Measurements from ENCODE around the gene CELF5. TPM values are rescaled to one million over a fixed set of nuclear protein-coding genes. Genes with fewer than 3 reads are reported as not detected.

Gene CELF5
- total RNA-seq, 4 donors from 2014 or later = not detected

DNA sequence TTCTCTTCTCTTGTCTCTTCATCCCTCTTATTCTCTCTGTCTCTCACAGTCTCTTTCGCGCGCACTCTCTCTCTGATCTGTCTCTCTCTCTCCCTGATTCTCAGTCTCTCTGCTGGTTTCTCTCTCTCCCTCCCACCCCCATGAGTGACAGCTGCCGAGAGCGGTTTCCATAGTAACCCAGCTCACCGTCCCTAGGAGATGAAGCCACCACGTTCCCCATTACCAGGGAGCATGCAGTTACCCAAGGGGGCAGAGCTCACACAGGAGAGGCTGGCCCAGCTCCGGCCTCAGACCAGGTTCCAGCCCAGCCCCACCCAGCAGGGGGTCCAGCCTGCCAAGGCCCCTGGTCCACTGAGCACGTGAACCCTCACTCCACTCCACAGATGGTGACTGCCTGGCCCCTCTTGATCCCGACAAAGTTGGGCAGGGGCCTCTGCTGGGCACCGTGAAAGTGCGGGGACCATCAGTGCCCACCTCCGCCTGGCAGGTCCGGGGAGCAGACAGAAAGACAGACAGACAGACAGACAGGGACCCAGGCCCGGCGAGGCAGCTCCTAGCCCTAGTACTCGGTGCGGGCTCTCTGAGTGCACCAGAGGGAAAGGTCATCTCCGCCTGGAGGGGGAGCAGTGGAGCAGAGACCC, 50.6 kb downstream of the CELF5 start:
- H3K36me3 ChIP-seq = no peaks in the 10 kb centered on the region
- no peak for ATAC-seq
- no peak overlapping the region for H3K27ac ChIP-seq
- peak overlapping the region in 1 of 2 donors; percentile 43 for H3K4me3 ChIP-seq
- 14 to 50% methylated on average over 1 to 11 of the region's 19 CpGs for WGBS, 2 donors (ENCODE audit: low coverage in 1 of 2)
- H3K27me3 ChIP-seq = peaks cover 98% of the 10 kb centered on the region
- peaks cover 0 to 16% (median 6%) of the 10 kb centered on the region in 3 donors for H3K4me1 ChIP-seq
- TF ChIP-seq POLR2A (IDR thresholded peaks at IDR 0.05) (no peak), CTCF (IDR thresholded peaks at IDR 0.05) (peak in 1 of 4 experiments; percentile 26)
- H3K9me3 ChIP-seq = peaks cover 0 to 15% (median 0%) of the 10 kb centered on the region in 3 donors

DNA sequence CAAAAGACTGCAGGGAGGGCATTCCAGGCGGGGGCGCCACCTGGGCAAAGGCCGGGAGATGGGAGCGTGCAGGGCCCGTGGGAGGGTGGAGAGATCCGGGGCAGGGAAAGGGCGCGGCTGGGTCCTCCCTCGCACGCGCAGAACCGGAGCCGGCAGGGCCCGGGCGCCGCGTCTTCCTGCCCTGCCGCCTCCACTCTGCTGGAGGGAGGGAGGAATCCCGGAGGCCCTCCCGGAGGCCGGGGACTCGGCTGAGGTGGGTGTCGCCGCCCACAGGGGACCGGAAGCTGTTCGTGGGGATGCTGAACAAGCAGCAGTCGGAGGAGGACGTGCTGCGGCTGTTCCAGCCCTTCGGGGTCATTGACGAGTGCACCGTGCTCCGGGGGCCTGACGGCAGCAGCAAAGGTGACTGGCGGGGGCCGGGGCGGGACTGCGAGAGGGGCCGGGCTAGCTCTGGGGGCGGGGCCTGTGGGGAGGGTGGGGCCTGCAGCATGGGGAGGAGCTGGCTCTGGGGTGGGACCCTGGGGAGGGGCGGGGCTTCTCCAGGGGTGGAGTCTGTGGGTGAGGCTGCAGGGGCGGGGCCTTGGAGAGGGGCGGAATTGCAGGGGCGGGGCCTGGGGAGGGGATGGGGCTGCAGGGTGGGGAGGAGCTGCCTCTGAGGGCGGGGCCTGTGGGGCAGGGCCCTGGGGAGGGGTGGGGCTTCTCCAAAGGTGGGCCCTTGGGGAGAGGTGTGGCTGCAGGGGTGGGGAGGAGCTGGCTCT, 51.3 kb downstream of the CELF5 start:
- WGBS, 2 donors (ENCODE audit: low coverage in 1 of 2) = 50% methylated on average over 1 of the region's 45 CpGs; no CpG with 5 or more reads in 1 of the 2 donors
- Histone ChIP-seq H3K27me3 (peaks cover 98% of the 10 kb centered on the region), H3K4me3 (peak overlapping the region in 1 of 2 donors; percentile 43), H3K27ac (no peak overlapping the region), H3K9me3 (peaks cover 0 to 15% (median 0%) of the 10 kb centered on the region in 3 donors), H3K36me3 (no peaks in the 10 kb centered on the region), H3K4me1 (peaks cover 0 to 16% (median 6%) of the 10 kb centered on the region in 3 donors)
- no peak for TF ChIP-seq POLR2AphosphoS5 (IDR thresholded peaks at IDR 0.05)
- TF ChIP-seq POLR2A (IDR thresholded peaks at IDR 0.05) = no peak
- TF ChIP-seq EP300 (IDR thresholded peaks at IDR 0.05) = no peak
- TF ChIP-seq CTCF (IDR thresholded peaks at IDR 0.05) = no peak
- peak; percentile 32 for ATAC-seq

GRCh38 chr19:3276341-3276799, 51.9 kb downstream of the CELF5 start:
- whole genome bisulfite sequencing, 2 donors (ENCODE audit: low coverage in 1 of 2) = 3% methylated on average over 6 of the region's 11 CpGs; no CpG with 5 or more reads in 1 of the 2 donors
- peak; percentile 26 for ATAC-seq
- no peak overlapping the region for H3K4me3 ChIP-seq
- peaks cover 0 to 16% (median 6%) of the 10 kb centered on the region in 3 donors for H3K4me1 ChIP-seq
- peaks cover 0 to 15% (median 0%) of the 10 kb centered on the region in 3 donors for H3K9me3 ChIP-seq
- no peaks in the 10 kb centered on the region for H3K36me3 ChIP-seq
- peaks cover 98% of the 10 kb centered on the region for H3K27me3 ChIP-seq
- no peak for TF ChIP-seq POLR2AphosphoS5 (IDR thresholded peaks at IDR 0.05)
- no peak overlapping the region for H3K27ac ChIP-seq

DNA sequence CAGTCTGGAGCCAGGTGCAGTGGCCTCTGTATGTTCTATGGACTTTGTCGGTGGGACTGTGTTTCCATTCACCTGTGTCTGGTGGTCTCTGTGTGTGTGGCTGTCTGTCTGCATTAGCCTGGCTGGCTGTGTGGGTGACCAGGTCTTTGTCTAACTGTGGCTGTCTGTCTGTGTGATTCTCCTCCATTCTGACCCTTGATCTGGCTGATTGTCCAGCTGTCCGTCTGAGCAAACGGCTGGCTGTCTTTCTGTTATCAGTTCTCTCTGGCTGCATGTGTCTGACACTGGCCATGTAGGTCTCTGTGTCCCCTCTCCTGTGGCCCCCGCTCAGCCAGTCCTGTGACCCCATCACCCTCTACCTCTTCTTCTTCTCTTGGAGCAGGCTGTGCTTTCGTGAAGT, 53.2 kb downstream of the CELF5 start:
- WGBS, 2 donors (ENCODE audit: low coverage in 1 of 2) = 34 to 42% methylated on average over 3 of the region's 5 CpGs
- TF ChIP-seq POLR2AphosphoS5 (IDR thresholded peaks at IDR 0.05) (no peak), EP300 (IDR thresholded peaks at IDR 0.05) (no peak), POLR2A (IDR thresholded peaks at IDR 0.05) (no peak), CTCF (IDR thresholded peaks at IDR 0.05) (no peak)
- H3K4me3 ChIP-seq = no peak overlapping the region
- peaks cover 0 to 11% (median 0%) of the 10 kb centered on the region in 3 donors for H3K9me3 ChIP-seq
- peaks cover 100% of the 10 kb centered on the region for H3K27me3 ChIP-seq
- peaks cover 0 to 16% (median 6%) of the 10 kb centered on the region in 3 donors for H3K4me1 ChIP-seq
- no peak for ATAC-seq
- no peaks in the 10 kb centered on the region for H3K36me3 ChIP-seq
- no peak overlapping the region for H3K27ac ChIP-seq

DNA sequence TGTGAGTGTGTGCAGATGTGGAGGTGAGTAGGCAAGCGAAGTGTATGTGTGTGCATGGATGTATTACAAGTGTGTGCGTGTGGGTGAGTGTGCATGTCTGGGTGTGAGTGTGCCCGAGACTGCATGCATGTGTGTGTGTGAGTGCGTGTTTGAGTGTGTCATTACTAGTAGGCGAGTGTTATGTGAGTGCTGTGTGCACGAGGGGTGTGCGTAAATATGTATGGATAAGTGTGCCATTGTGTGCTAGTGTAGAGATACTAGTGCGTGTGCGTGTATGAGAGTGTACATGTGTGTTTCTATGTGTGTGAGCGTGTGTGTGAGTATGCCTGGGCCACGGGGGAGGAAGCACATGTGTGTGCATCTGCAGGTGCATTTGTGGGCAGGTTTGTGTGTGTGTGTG, 53.8 kb downstream of the CELF5 start:
- peaks cover 100% of the 10 kb centered on the region for H3K27me3 ChIP-seq
- TF ChIP-seq EP300 (IDR thresholded peaks at IDR 0.05) (no peak), POLR2A (IDR thresholded peaks at IDR 0.05) (no peak), CTCF (IDR thresholded peaks at IDR 0.05) (no peak), POLR2AphosphoS5 (IDR thresholded peaks at IDR 0.05) (no peak)
- no peaks in the 10 kb centered on the region for H3K36me3 ChIP-seq
- 90 to 98% methylated on average over 4 to 11 of the region's 11 CpGs for WGBS, 2 donors (ENCODE audit: low coverage in 1 of 2)
- H3K4me3 ChIP-seq = no peak overlapping the region
- no peak for ATAC-seq
- H3K4me1 ChIP-seq = peaks cover 0 to 16% (median 6%) of the 10 kb centered on the region in 3 donors
- H3K27ac ChIP-seq = no peak overlapping the region
- H3K9me3 ChIP-seq = peaks cover 0 to 4% (median 0%) of the 10 kb centered on the region in 3 donors
